HUES48 (cell line): ENCODE results near the gene TBC1D23.
"Not testable (repeated sequence)": the region's sequence is repeated elsewhere in the genome, so short reads cannot be mapped to it uniquely, and the experiment has no call there.

Experiments used
- H3K27ac ChIP-seq: one replicate; pipeline ENCODE4 v1.7.0; 2013; ENCODE audit warnings: low read depth, low read length, inconsistent platforms
- H3K27me3 ChIP-seq: 2 replicates; pipeline ENCODE4 v1.6.1; 2013; ENCODE audit warnings: mild to moderate bottlenecking, low read length; ENCODE audit not compliant: control insufficient read depth, insufficient read depth
- H3K36me3 ChIP-seq: 2 replicates; pipeline ENCODE4 v1.6.1; 2013; ENCODE audit warnings: low read length; ENCODE audit not compliant: control insufficient read depth, insufficient read depth
- H3K4me1 ChIP-seq: 2 replicates; pipeline ENCODE4 v1.6.1; 2013; ENCODE audit warnings: mild to moderate bottlenecking, low read length; ENCODE audit not compliant: control insufficient read depth, insufficient read depth
- H3K4me3 ChIP-seq: 2 replicates; pipeline ENCODE4 v1.5.1; 2013; ENCODE audit warnings: mild to moderate bottlenecking, low read depth, low read length
- H3K9ac ChIP-seq: 2 replicates; pipeline ENCODE4 v1.6.1; 2013; ENCODE audit warnings: mild to moderate bottlenecking, low read depth, low read length, moderate library complexity
- H3K9me3 ChIP-seq: 2 replicates; pipeline ENCODE4 v1.6.1; 2013; ENCODE audit warnings: low read length; ENCODE audit not compliant: control insufficient read depth, insufficient read depth

TBC1D23 gene

GRCh38 chr3:100297784-100298183 is 37.0 kb downstream of the TBC1D23 start:
- Histone ChIP-seq H3K27ac (no peak overlapping the region), H3K9me3 (no peaks in the 10 kb centered on the region), H3K4me3 (no peak overlapping the region), H3K9ac (no peak overlapping the region), H3K27me3 (no peaks in the 10 kb centered on the region), H3K36me3 (peaks cover 61% of the 10 kb centered on the region), H3K4me1 (no peaks in the 10 kb centered on the region)

GRCh38 chr3:100299016-100299415 is 38.2 kb downstream of the TBC1D23 start:
- Histone ChIP-seq H3K27ac (no peak overlapping the region), H3K27me3 (no peaks in the 10 kb centered on the region), H3K4me1 (no peaks in the 10 kb centered on the region), H3K9me3 (no peaks in the 10 kb centered on the region), H3K4me3 (no peak overlapping the region), H3K9ac (no peak overlapping the region), H3K36me3 (peaks cover 64% of the 10 kb centered on the region)

- Histone ChIP-seq H3K4me1 (no peaks in the 10 kb centered on the region), H3K9ac (no peak overlapping the region), H3K4me3 (no peak overlapping the region), H3K9me3 (no peaks in the 10 kb centered on the region), H3K27me3 (no peaks in the 10 kb centered on the region), H3K27ac (no peak overlapping the region), H3K36me3 (peaks cover 63% of the 10 kb centered on the region)
Observed at GRCh38 chr3:100306695-100307094, 45.9 kb downstream of the TBC1D23 start.

- peaks cover 45% of the 10 kb centered on the region for H3K36me3 ChIP-seq
- H3K4me1 ChIP-seq = no peaks in the 10 kb centered on the region
- H3K9me3 ChIP-seq = no peaks in the 10 kb centered on the region
- no peak overlapping the region for H3K4me3 ChIP-seq
- H3K9ac ChIP-seq = no peak overlapping the region
- H3K27ac ChIP-seq = no peak overlapping the region
- no peaks in the 10 kb centered on the region for H3K27me3 ChIP-seq
Observed at GRCh38 chr3:100310355-100310965, 49.7 kb downstream of the TBC1D23 start.

GRCh38 chr3:100311011-100311410 is 50.2 kb downstream of the TBC1D23 start:
- Histone ChIP-seq H3K27me3 (no peaks in the 10 kb centered on the region), H3K4me1 (no peaks in the 10 kb centered on the region), H3K4me3 (no peak overlapping the region), H3K9me3 (no peaks in the 10 kb centered on the region), H3K36me3 (peaks cover 48% of the 10 kb centered on the region), H3K27ac (no peak overlapping the region), H3K9ac (no peak overlapping the region)

GRCh38 chr3:100316641-100317069 is 55.9 kb downstream of the TBC1D23 start:
- Histone ChIP-seq H3K36me3 (peaks cover 32% of the 10 kb centered on the region), H3K27me3 (no peaks in the 10 kb centered on the region), H3K9me3 (no peaks in the 10 kb centered on the region), H3K9ac (no peak overlapping the region), H3K4me1 (no peaks in the 10 kb centered on the region), H3K4me3 (no peak overlapping the region), H3K27ac (no peak overlapping the region)

GRCh38 chr3:100317912-100318311 is 57.1 kb downstream of the TBC1D23 start:
- Histone ChIP-seq H3K36me3 (peaks cover 29% of the 10 kb centered on the region), H3K4me3 (no peak overlapping the region), H3K9me3 (no peaks in the 10 kb centered on the region), H3K4me1 (no peaks in the 10 kb centered on the region), H3K27me3 (no peaks in the 10 kb centered on the region), H3K9ac (no peak overlapping the region), H3K27ac (no peak overlapping the region)

- Histone ChIP-seq H3K9me3 (no peaks in the 10 kb centered on the region), H3K4me1 (no peaks in the 10 kb centered on the region), H3K27me3 (no peaks in the 10 kb centered on the region), H3K4me3 (no peak overlapping the region), H3K9ac (no peak overlapping the region), H3K36me3 (peaks cover 35% of the 10 kb centered on the region), H3K27ac (no peak overlapping the region)
Observed at GRCh38 chr3:100319951-100320350, 59.2 kb downstream of the TBC1D23 start.

GRCh38 chr3:100324044-100324443 is 63.3 kb downstream of the TBC1D23 start:
- Histone ChIP-seq H3K4me1 (no peaks in the 10 kb centered on the region), H3K27ac (no peak overlapping the region), H3K27me3 (no peaks in the 10 kb centered on the region), H3K9ac (no peak overlapping the region), H3K36me3 (peaks cover 25% of the 10 kb centered on the region), H3K4me3 (no peak overlapping the region), H3K9me3 (no peaks in the 10 kb centered on the region)

- H3K9me3 ChIP-seq = no peaks in the 10 kb centered on the region
- no peak overlapping the region for H3K9ac ChIP-seq
- no peak overlapping the region for H3K4me3 ChIP-seq
- H3K36me3 ChIP-seq = peaks cover 12% of the 10 kb centered on the region
- H3K27ac ChIP-seq = no peak overlapping the region
- no peaks in the 10 kb centered on the region for H3K4me1 ChIP-seq
- no peaks in the 10 kb centered on the region for H3K27me3 ChIP-seq
Observed at GRCh38 chr3:100325827-100326226, 65.0 kb downstream of the TBC1D23 start.

GRCh38 chr3:100327377-100327776 is 66.6 kb downstream of the TBC1D23 start:
- not testable (repeated sequence) for H3K4me3 ChIP-seq, H3K4me1 ChIP-seq, H3K27me3 ChIP-seq, H3K9ac ChIP-seq, H3K27ac ChIP-seq, H3K9me3 ChIP-seq
- H3K36me3 ChIP-seq = peaks cover 11% of the 10 kb centered on the region
